GM23248 (cell line): ENCODE results near the gene NRSN1. TPM values are rescaled to one million over a fixed set of nuclear protein-coding genes. Genes with fewer than 3 reads are reported as not detected.
"Not testable (repeated sequence)": the region's sequence is repeated elsewhere in the genome, so short reads cannot be mapped to it uniquely, and the experiment has no call there.

Experiments
- DNase-seq: peaks from one replicate; pipeline ENCODE4 v3.0.0-alpha.2; 2015
- H2AFZ ChIP-seq: fragments of 200-600 bp; sonication (generic); 2 replicates; pipeline ENCODE4 v1.6.1; 2016; ENCODE audit warnings: antibody characterized with exemption
- H3F3A ChIP-seq: fragments of 200-600 bp; sonication (generic); 2 replicates; pipeline ENCODE4 v1.6.1; 2016; ENCODE audit warnings: mild to moderate bottlenecking, antibody characterized with exemption, mixed run types; ENCODE audit not compliant: insufficient read depth
- H3K27ac ChIP-seq: fragments of 200-600 bp; sonication (generic); 2 replicates; pipeline ENCODE4 v1.5.1; 2016; ENCODE audit warnings: mild to moderate bottlenecking
- H3K27me3 ChIP-seq: fragments of 200-600 bp; sonication (generic); replicated peaks from 2 replicates; pipeline ENCODE4 v1.6.1; 2016; ENCODE audit warnings: mild to moderate bottlenecking; ENCODE audit not compliant: insufficient read depth
- H3K36me3 ChIP-seq: fragments of 200-600 bp; sonication (generic); 2 replicates; pipeline ENCODE4 v1.6.1; 2016; ENCODE audit warnings: low read depth, mild to moderate bottlenecking
- H3K4me1 ChIP-seq: fragments of 200-600 bp; sonication (generic); 2 replicates; pipeline ENCODE4 v1.6.1; 2016; ENCODE audit warnings: mild to moderate bottlenecking; ENCODE audit not compliant: insufficient read depth
- H3K4me2 ChIP-seq: fragments of 200-600 bp; sonication (generic); one replicate; pipeline ENCODE4 v1.6.1; 2016; ENCODE audit warnings: mild to moderate bottlenecking; ENCODE audit not compliant: unreplicated experiment
- H3K4me3 ChIP-seq: fragments of 200-600 bp; sonication (generic); 2 replicates; pipeline ENCODE4 v1.5.1; 2016; ENCODE audit warnings: mild to moderate bottlenecking
- H3K79me2 ChIP-seq: fragments of 200-600 bp; sonication (generic); 2 replicates; pipeline ENCODE4 v1.6.1; 2016; ENCODE audit warnings: mild to moderate bottlenecking; ENCODE audit not compliant: insufficient read depth
- H3K9ac ChIP-seq: fragments of 200-600 bp; sonication (generic); 2 replicates; pipeline ENCODE4 v1.6.1; 2016; ENCODE audit warnings: mild to moderate bottlenecking
- H3K9me2 ChIP-seq: fragments of 200-600 bp; sonication (generic); 2 replicates; pipeline ENCODE4 v1.6.1; 2016; ENCODE audit warnings: mixed run types, mild to moderate bottlenecking, moderate library complexity; ENCODE audit not compliant: insufficient read depth
- H3K9me3 ChIP-seq: fragments of 200-600 bp; sonication (generic); one replicate; pipeline ENCODE4 v1.6.1; 2017; ENCODE audit warnings: low read depth
- H4K20me1 ChIP-seq: fragments of 200-600 bp; sonication (generic); 2 replicates; pipeline ENCODE4 v1.6.0; 2016; ENCODE audit not compliant: insufficient read depth
- EZH2 ChIP-seq: fragments of 200-600 bp; sonication (generic); IDR thresholded peaks from 2 replicates; pipeline ENCODE4 v1.6.1; 2018; ENCODE audit warnings: antibody characterized with exemption, mild to moderate bottlenecking; ENCODE audit not compliant: insufficient read depth, poor library complexity, severe bottlenecking
- EZH2phosphoT487 ChIP-seq: fragments of 200-600 bp; sonication (generic); IDR thresholded peaks from 2 replicates; pipeline ENCODE4 v1.6.1; 2018; ENCODE audit warnings: antibody characterized with exemption, moderate library complexity, mild to moderate bottlenecking, low read depth; ENCODE audit not compliant: insufficient read depth
- WGBS, 2 experiments: methylation state at CpG; one replicate each; pipeline ENCODE4 v1.1.6; 2015 to 2017; ENCODE audit warnings: low lambda C conversion rate in 2 of 2, low coverage in 1 of 2; ENCODE audit errors: missing lambda C conversion rate in 2 of 2; 5-methylcytosine and 5-hydroxymethylcytosine counted together
- in situ Hi-C: fragments of 300-500 bp; cut with MboI; formaldehyde crosslinking; loops from 2 replicates; pipeline ENCODE4 v1.15.0; 2020
- polyA plus RNA-seq: library from polyadenylated mRNA; unstranded; fragments of >200 nt; fragmentation: Nextera tagmentation; extraction: Ambion mirVana; gene quantifications from 2 replicates; pipeline ENCODE4 v1.2.1, GENCODE V29; 2016
- total RNA-seq: library from RNA; depleted of rRNA; stranded (reverse); fragments of >200 nt; shearing (Covaris generic); gene quantifications from 2 replicates; pipeline ENCODE4 v1.2.3, GENCODE V29; 2014

NRSN1 gene
- total and polyA plus RNA-seq, 2 experiments from 2014 or later = not detected

DNA sequence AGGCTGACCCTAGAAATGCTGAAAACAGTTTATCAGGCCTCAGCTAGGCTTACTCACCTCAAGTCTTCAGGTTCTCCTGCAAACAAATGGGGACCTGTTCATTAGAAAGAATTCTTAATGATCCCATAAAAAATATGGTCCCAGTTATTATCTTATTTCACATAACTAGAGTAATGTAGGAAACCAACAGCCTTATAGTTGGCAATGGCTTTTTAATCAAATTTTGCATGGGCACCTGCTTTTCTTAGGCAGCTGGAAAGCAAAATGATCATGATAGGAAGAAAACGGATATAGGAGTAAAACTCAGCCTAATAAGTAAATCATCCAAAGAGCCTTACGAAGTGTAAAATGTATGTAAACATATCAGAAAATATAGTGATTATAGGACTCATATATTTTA, 1.3 kb downstream of the NRSN1 start:
- H3K9me2 ChIP-seq = no peaks in the 10 kb centered on the region
- H3K36me3 ChIP-seq = no peaks in the 10 kb centered on the region
- TF ChIP-seq EZH2 (no peak), EZH2phosphoT487 (no peak)
- in situ Hi-C loops = no loop called here
- no peaks in the 10 kb centered on the region for H3K79me2 ChIP-seq
- H3K27ac ChIP-seq = no peak overlapping the region
- no peak for DNase-seq
- 24 to 27% methylated on average over 2 of the region's 2 CpGs for WGBS, 2 experiments
- H3K9ac ChIP-seq = no peak overlapping the region
- no peaks in the 10 kb centered on the region for H3K4me1 ChIP-seq
- H3K4me2 ChIP-seq = no peak overlapping the region
- H3K4me3 ChIP-seq = no peak overlapping the region
- H3K9me3 ChIP-seq = no peaks in the 10 kb centered on the region
- no peak overlapping the region for H2AFZ ChIP-seq
- H4K20me1 ChIP-seq = no peaks in the 10 kb centered on the region
- H3F3A ChIP-seq = no peaks in the 10 kb centered on the region
- H3K27me3 ChIP-seq = no peaks in the 10 kb centered on the region

DNA sequence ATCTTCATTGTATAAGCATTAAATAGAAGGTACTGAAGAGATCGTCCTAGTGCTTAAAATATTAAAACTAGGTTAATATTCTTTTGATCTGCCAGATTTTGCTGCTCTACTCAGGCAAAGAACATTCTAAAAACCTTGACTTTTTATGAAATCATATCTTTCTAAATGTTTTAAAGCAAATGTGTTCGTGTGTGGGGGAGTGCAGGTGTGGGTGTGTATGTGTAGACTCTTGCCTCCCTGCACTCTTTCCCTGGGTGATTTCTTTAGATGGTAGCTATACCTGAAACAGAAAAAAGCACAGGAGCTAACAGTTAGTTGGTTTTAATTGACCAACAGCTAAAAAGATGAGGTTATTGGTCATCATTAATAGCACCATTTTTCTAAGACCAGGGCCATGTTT, 5.7 kb downstream of the NRSN1 start:
- H3K79me2 ChIP-seq = no peaks in the 10 kb centered on the region
- H3K9ac ChIP-seq = no peak overlapping the region
- H3K9me2 ChIP-seq = no peaks in the 10 kb centered on the region
- no peaks in the 10 kb centered on the region for H3F3A ChIP-seq
- no peak overlapping the region for H3K4me2 ChIP-seq
- no peaks in the 10 kb centered on the region for H3K36me3 ChIP-seq
- H3K27ac ChIP-seq = no peak overlapping the region
- 25 to 34% methylated on average over 2 of the region's 2 CpGs for WGBS, 2 experiments
- H3K9me3 ChIP-seq = no peaks in the 10 kb centered on the region
- no peaks in the 10 kb centered on the region for H4K20me1 ChIP-seq
- H3K4me3 ChIP-seq = no peak overlapping the region
- H2AFZ ChIP-seq = no peak overlapping the region
- TF ChIP-seq EZH2phosphoT487 = no peak
- no peak for TF ChIP-seq EZH2
- no peaks in the 10 kb centered on the region for H3K27me3 ChIP-seq
- H3K4me1 ChIP-seq = no peaks in the 10 kb centered on the region
- in situ Hi-C loops = no loop called here
- no peak for DNase-seq

DNA sequence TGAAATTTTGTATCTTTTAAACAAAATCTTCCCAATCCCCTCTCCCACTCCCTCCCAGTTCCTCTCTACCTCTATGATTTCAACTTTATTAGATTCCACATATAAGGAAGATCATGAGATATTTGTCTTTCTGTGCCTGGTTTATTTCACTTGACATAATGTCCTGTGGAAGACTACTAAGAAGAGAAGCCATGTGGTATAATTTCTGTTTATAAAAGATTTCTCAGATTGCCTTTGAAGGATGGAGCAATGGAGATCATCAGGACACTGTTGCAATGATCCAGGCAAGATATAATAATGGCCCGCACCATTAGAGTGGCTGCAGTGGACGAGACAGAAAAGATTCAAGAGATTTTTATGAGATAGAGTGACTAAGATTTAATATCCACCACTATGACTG, 13.1 kb downstream of the NRSN1 start:
- Histone ChIP-seq H3K79me2 (no peaks in the 10 kb centered on the region), H3K9me2 (no peaks in the 10 kb centered on the region), H2AFZ (no peak overlapping the region), H4K20me1 (no peaks in the 10 kb centered on the region), H3K4me1 (no peaks in the 10 kb centered on the region), H3K27me3 (no peaks in the 10 kb centered on the region), H3K36me3 (no peaks in the 10 kb centered on the region), H3K4me2 (no peak overlapping the region), H3K9me3 (no peaks in the 10 kb centered on the region), H3F3A (no peaks in the 10 kb centered on the region), H3K27ac (no peak overlapping the region), H3K9ac (no peak overlapping the region), H3K4me3 (no peak overlapping the region)
- in situ Hi-C loops = no loop called here
- DNase-seq = no peak
- WGBS, 2 experiments = 39 to 45% methylated on average over 2 of the region's 2 CpGs
- TF ChIP-seq EZH2phosphoT487 = no peak
- TF ChIP-seq EZH2 = no peak

DNA sequence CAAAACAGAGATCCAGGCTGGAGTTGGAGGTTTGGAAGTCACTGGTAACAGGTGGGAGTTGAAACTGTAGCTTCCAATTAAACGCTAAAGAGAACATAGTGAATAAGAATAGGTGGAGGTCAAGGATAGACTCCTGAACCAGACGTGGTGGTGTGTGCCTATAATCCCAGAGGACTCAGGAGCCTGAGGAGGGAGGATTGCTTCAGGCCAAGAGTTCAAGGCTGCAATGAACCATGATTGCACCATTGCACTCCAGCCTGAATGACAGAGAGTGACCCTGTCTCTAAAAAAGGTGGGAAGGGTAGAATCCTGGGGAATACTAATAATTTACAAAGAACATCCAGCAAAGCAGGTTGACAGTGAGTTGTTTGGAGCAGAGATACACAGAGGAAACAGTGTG, 13.6 kb downstream of the NRSN1 start:
- H4K20me1 ChIP-seq = no peaks in the 10 kb centered on the region
- 43 to 48% methylated on average over 2 of the region's 2 CpGs for WGBS, 2 experiments
- H3K9me3 ChIP-seq = no peaks in the 10 kb centered on the region
- H3K79me2 ChIP-seq = no peaks in the 10 kb centered on the region
- no peak overlapping the region for H3K9ac ChIP-seq
- no peak overlapping the region for H2AFZ ChIP-seq
- H3K4me2 ChIP-seq = no peak overlapping the region
- H3K4me3 ChIP-seq = no peak overlapping the region
- no peaks in the 10 kb centered on the region for H3F3A ChIP-seq
- H3K4me1 ChIP-seq = no peaks in the 10 kb centered on the region
- DNase-seq = no peak
- TF ChIP-seq EZH2phosphoT487 (no peak), EZH2 (no peak)
- H3K36me3 ChIP-seq = no peaks in the 10 kb centered on the region
- H3K27ac ChIP-seq = no peak overlapping the region
- in situ Hi-C loops = no loop called here
- no peaks in the 10 kb centered on the region for H3K27me3 ChIP-seq
- no peaks in the 10 kb centered on the region for H3K9me2 ChIP-seq

DNA sequence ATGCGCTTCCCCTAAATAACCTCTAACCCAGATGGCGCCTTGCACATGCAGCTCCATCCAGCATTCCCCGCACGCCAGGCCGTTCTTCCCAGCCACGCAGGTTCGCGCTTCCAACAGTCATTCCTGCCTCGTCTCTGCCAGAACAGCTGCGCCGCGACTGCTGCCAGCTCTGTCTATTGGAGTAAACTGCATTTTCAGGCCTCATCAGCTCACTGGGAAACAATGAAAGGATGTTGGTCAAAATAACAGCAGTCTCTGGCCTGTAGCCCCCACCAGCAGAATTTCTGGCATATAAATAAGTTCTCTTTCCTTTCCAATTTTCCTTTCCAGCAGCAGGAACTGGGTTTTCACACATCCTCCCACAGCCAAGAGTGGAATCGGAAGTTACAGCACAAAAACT, 14.6 kb downstream of the NRSN1 start:
- Histone ChIP-seq H3K9me2 (no peaks in the 10 kb centered on the region), H3K9ac (no peak overlapping the region), H3K27ac (no peak overlapping the region), H3K4me3 (no peak overlapping the region), H3K9me3 (no peaks in the 10 kb centered on the region), H3K36me3 (no peaks in the 10 kb centered on the region), H3K79me2 (no peaks in the 10 kb centered on the region), H3K4me1 (no peaks in the 10 kb centered on the region), H4K20me1 (no peaks in the 10 kb centered on the region), H3F3A (no peaks in the 10 kb centered on the region), H3K4me2 (no peak overlapping the region), H3K27me3 (no peaks in the 10 kb centered on the region), H2AFZ (no peak overlapping the region)
- in situ Hi-C loops = no loop called here
- TF ChIP-seq EZH2phosphoT487 = no peak
- no peak for TF ChIP-seq EZH2
- 39 to 44% methylated on average over 13 of the region's 13 CpGs for WGBS, 2 experiments
- DNase-seq = no peak

DNA sequence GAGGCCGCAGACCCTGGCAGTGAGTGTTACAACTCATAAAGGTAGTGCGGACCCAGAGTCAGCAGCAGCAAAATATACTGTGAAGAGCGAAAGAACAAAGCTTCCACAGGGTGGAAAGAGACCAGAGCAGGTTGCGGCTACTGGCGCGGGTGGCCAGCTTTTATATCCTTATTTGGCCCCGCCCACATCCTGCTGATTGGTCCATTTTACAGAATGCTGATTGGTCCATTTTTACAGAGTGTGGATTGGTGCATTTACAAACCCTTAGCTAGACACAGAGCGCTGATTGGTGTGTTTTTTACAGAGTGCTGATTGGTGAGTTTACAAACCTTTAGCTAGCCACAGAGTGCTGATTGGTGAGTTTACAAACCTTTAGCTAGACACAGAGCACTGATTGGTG, 16.7 kb downstream of the NRSN1 start:
- H3K27me3 ChIP-seq, H3K9me2 ChIP-seq, H3K4me1 ChIP-seq, H3K9ac ChIP-seq, DNase-seq, H3K9me3 ChIP-seq, H3K4me3 ChIP-seq, H3F3A ChIP-seq, H2AFZ ChIP-seq, H3K36me3 ChIP-seq, in situ Hi-C loops, H4K20me1 ChIP-seq, H3K79me2 ChIP-seq, H3K4me2 ChIP-seq, H3K27ac ChIP-seq: not testable (repeated sequence)
- WGBS, 2 experiments = 67 to 69% methylated on average over 8 of the region's 8 CpGs
